ENCODE data around the gene ATP10B. TPM values are rescaled to one million over a fixed set of nuclear protein-coding genes. Genes with fewer than 3 reads are reported as not detected.
"Not testable (repeated sequence)": the region's sequence is repeated elsewhere in the genome, so short reads cannot be mapped to it uniquely, and the experiment has no call there.

The ATP10B gene
- total RNA-seq, 2 donors from 2014 or later = 0.47 TPM; not detected in 1

GRCh38 chr5:160727296-160727997 is 124.6 kb downstream of the ATP10B start:
- Histone ChIP-seq H3K9me3 (no peaks in the 10 kb centered on the region), H3K27me3 (no peaks in the 10 kb centered on the region), H3K27ac (no peak overlapping the region), H3K4me3 (no peak overlapping the region), H3K36me3 (no peaks in the 10 kb centered on the region), H3K4me1 (no peaks in the 10 kb centered on the region)
- DNase-seq (ENCODE audit: low spot score) = no peak
- TF ChIP-seq CTCF (IDR thresholded peaks at IDR 0.05) = no peak

- no peak overlapping the region for H3K27ac ChIP-seq
- H3K4me3 ChIP-seq = no peak overlapping the region
- no peaks in the 10 kb centered on the region for H3K36me3 ChIP-seq
- DNase-seq (ENCODE audit: low spot score) = no peak
- no peak for TF ChIP-seq CTCF (IDR thresholded peaks at IDR 0.05)
- no peaks in the 10 kb centered on the region for H3K27me3 ChIP-seq
- H3K9me3 ChIP-seq = no peaks in the 10 kb centered on the region
- no peaks in the 10 kb centered on the region for H3K4me1 ChIP-seq
Observed at GRCh38 chr5:160726721-160727120, 125.3 kb downstream of the ATP10B start.

GRCh38 chr5:160720822-160721221 is 131.2 kb downstream of the ATP10B start:
- no peak for DNase-seq (ENCODE audit: low spot score)
- no peak overlapping the region for H3K27ac ChIP-seq
- no peaks in the 10 kb centered on the region for H3K4me1 ChIP-seq
- TF ChIP-seq CTCF (IDR thresholded peaks at IDR 0.05) = no peak
- H3K4me3 ChIP-seq = no peak overlapping the region
- no peaks in the 10 kb centered on the region for H3K27me3 ChIP-seq
- no peaks in the 10 kb centered on the region for H3K36me3 ChIP-seq
- no peaks in the 10 kb centered on the region for H3K9me3 ChIP-seq

GRCh38 chr5:160715508-160715907 is 136.5 kb downstream of the ATP10B start:
- DNase-seq (ENCODE audit: low spot score); H3K27me3 ChIP-seq; H3K27ac ChIP-seq; H3K9me3 ChIP-seq; H3K36me3 ChIP-seq; H3K4me3 ChIP-seq; H3K4me1 ChIP-seq: not testable (repeated sequence)

- H3K4me3 ChIP-seq = no peak overlapping the region
- no peak for TF ChIP-seq CTCF (IDR thresholded peaks at IDR 0.05)
- H3K27ac ChIP-seq = no peak overlapping the region
- H3K36me3 ChIP-seq = no peaks in the 10 kb centered on the region
- H3K27me3 ChIP-seq = no peaks in the 10 kb centered on the region
- DNase-seq (ENCODE audit: low spot score) = no peak
- H3K4me1 ChIP-seq = no peaks in the 10 kb centered on the region
- peaks cover 0 to 8% of the 10 kb centered on the region in 2 donors for H3K9me3 ChIP-seq
Observed at GRCh38 chr5:160703547-160704189, 148.3 kb downstream of the ATP10B start.

- no peak for DNase-seq (ENCODE audit: low spot score)
- Histone ChIP-seq H3K4me3 (no peak overlapping the region), H3K27ac (no peak overlapping the region), H3K27me3 (no peaks in the 10 kb centered on the region), H3K36me3 (no peaks in the 10 kb centered on the region), H3K4me1 (no peaks in the 10 kb centered on the region), H3K9me3 (peaks cover 0 to 8% of the 10 kb centered on the region in 2 donors)
- TF ChIP-seq CTCF (IDR thresholded peaks at IDR 0.05) = no peak
Observed at GRCh38 chr5:160702934-160703333, 149.1 kb downstream of the ATP10B start.
